HEK293T (cell line): ENCODE measurements around the gene FAM20A.

Source experiments
- CTCF ChIA-PET: fragments of 350-600 bp; formaldehyde crosslinking; extraction: SDS; loops from one replicate; lab custom pipeline; 2021; ENCODE audit warnings: antibody characterized with exemption, inconsistent platforms; lab: Yijun Ruan, JAX
- POLR2A ChIA-PET: fragments of 350-600 bp; formaldehyde crosslinking; extraction: SDS; loops from one replicate; lab custom pipeline; 2020; ENCODE audit warnings: antibody characterized with exemption, inconsistent platforms; lab: Yijun Ruan, JAX
- DNase-seq: peaks from one replicate; pipeline ENCODE4 v3.0.0; 2012; ENCODE audit warnings: mixed read lengths; ENCODE audit errors: extremely low spot score
- ARNT ChIP-seq: fragments of 450-650 bp; IDR thresholded peaks from 2 replicates; pipeline ENCODE4 v1.6.1; 2017; ENCODE audit warnings: mild to moderate bottlenecking
- BHLHE40 ChIP-seq: fragments of 450-650 bp; IDR thresholded peaks from 2 replicates; pipeline ENCODE4 v1.6.1; 2016; ENCODE audit warnings: mild to moderate bottlenecking, moderate library complexity, borderline replicate concordance
- CTBP1 ChIP-seq: fragments of 450-650 bp; IDR thresholded peaks from 2 replicates; pipeline ENCODE4 v1.6.1; 2016; ENCODE audit warnings: borderline replicate concordance
- ELF4 ChIP-seq: fragments of 450-650 bp; IDR thresholded peaks from 2 replicates; pipeline ENCODE4 v1.6.1; 2017; ENCODE audit warnings: antibody characterized with exemption
- FOXA1 ChIP-seq: fragments of 450-650 bp; IDR thresholded peaks from 2 replicates; pipeline ENCODE4 v1.6.1; 2016; ENCODE audit warnings: mild to moderate bottlenecking
- FOXK2 ChIP-seq: fragments of 450-650 bp; IDR thresholded peaks from 2 replicates; pipeline ENCODE4 v1.6.1; 2016; ENCODE audit warnings: mild to moderate bottlenecking
- FOXM1 ChIP-seq: fragments of 450-650 bp; IDR thresholded peaks from 2 replicates; pipeline ENCODE4 v1.6.1; 2017; ENCODE audit warnings: mild to moderate bottlenecking, borderline replicate concordance
- HDGF ChIP-seq: fragments of 450-650 bp; IDR thresholded peaks from 2 replicates; pipeline ENCODE4 v1.6.1; 2017; ENCODE audit warnings: antibody characterized with exemption, borderline replicate concordance
- L3MBTL2 ChIP-seq: fragments of 450-650 bp; conservative IDR thresholded peaks from 2 replicates; pipeline ENCODE4 v1.6.1; 2016; ENCODE audit warnings: mild to moderate bottlenecking
- LEF1 ChIP-seq: fragments of 450-650 bp; IDR thresholded peaks from 2 replicates; pipeline ENCODE4 v1.6.1; 2017; ENCODE audit warnings: mild to moderate bottlenecking, borderline replicate concordance
- NFRKB ChIP-seq: fragments of 450-650 bp; IDR thresholded peaks from 2 replicates; pipeline ENCODE4 v1.6.1; 2016; ENCODE audit warnings: mild to moderate bottlenecking, moderate library complexity
- SP1 ChIP-seq: fragments of 450-650 bp; IDR thresholded peaks from 2 replicates; pipeline ENCODE4 v1.6.1; 2017
- SUZ12 ChIP-seq: fragments of 450-650 bp; IDR thresholded peaks from 2 replicates; pipeline ENCODE4 v1.6.1; 2016; ENCODE audit warnings: mild to moderate bottlenecking
- TARDBP ChIP-seq: fragments of 450-650 bp; IDR thresholded peaks from 2 replicates; pipeline ENCODE4 v1.6.1; 2016
- ZNF384 ChIP-seq: fragments of 450-650 bp; IDR thresholded peaks from 2 replicates; pipeline ENCODE4 v1.6.1; 2016
- TF ChIP-seq, protein P1 (sequence below): fragments of 450-650 bp; IDR thresholded peaks from 2 replicates; pipeline ENCODE4 v1.6.1; 2016

The FAM20A gene

DNA sequence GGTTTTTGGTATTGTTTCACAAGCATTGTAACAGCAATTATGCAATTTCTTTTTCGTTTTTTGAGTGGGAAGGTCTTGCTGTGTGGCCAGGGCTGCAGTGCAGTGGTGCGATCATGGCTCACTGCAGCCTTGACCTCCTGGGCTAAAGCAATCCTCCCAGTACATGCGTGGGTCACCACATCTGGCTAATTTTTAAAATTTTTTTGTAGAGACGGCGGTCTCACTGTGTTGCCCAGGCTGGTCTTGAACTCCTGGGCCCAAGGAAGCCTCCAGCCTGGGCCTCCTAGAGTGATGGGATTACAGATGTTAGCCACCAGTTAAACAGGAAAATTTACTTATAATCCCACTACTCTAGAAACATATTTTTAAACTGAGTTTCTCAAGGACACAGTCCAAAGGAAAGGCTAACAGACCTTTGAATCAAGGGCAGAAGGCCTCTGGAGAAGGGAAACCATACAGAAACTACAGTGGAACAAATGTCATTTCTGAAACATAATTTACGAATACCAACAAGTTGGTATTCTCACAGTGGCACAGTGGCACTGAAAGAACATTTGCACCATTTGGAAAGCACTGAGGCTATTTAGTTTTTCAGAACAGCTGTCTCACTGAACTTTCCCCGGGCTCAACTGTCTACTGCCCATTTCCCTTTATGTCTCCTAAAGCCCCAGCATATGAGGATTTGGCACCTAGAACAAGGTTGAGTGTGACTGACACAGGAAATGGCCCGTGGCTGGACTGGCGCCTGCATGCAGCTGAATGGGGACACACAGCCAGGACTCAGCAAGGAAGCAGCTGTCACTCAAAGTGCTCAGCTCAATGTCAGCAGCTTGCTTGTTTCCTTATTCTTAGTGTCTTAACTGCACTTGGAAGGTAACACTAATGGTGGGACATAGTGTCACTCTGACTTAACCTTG lies 91.8 kb downstream of the FAM20A start:
- ChIA-PET CTCF (interaction anchor here (0.9 kb wide), 1 partner anchor 42 kb away, joined by 3 read pairs; no protein-coding TSS in a partner anchor), POLR2A (no interaction called here)
- DNase-seq: no peak
- TF ChIP-seq TARDBP (no peak), BHLHE40 (no peak)
- TF ChIP-seq, protein P1, sequence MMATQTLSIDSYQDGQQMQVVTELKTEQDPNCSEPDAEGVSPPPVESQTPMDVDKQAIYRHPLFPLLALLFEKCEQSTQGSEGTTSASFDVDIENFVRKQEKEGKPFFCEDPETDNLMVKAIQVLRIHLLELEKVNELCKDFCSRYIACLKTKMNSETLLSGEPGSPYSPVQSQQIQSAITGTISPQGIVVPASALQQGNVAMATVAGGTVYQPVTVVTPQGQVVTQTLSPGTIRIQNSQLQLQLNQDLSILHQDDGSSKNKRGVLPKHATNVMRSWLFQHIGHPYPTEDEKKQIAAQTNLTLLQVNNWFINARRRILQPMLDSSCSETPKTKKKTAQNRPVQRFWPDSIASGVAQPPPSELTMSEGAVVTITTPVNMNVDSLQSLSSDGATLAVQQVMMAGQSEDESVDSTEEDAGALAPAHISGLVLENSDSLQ: peak; percentile 90

DNA sequence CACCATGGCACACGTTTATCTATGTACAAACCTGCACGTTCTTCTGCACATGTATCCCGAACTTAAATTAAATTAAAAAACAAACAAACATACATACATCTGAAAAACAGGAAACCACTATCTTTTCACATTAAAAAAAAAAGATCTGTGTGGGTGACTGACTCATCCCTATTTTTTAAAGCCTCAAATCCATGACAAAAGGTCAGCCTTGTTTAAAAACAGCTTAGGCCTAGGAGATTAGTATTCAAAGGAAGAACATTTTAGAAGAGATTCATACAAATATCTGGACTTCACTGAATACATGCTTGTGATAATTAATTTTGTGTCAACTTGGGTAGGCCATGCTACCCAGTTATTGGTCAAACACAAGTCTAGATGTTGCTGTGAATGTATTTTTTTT lies 93.6 kb downstream of the FAM20A start:
- DNase-seq: no peak
- ChIA-PET CTCF (interaction anchor here (1.4 kb wide), 1 partner anchor 11 kb away, joined by 3 read pairs; no protein-coding TSS in a partner anchor), POLR2A (no interaction called here)
- TF ChIP-seq FOXM1 (no peak), NFRKB (no peak), FOXK2 (no peak)

DNA sequence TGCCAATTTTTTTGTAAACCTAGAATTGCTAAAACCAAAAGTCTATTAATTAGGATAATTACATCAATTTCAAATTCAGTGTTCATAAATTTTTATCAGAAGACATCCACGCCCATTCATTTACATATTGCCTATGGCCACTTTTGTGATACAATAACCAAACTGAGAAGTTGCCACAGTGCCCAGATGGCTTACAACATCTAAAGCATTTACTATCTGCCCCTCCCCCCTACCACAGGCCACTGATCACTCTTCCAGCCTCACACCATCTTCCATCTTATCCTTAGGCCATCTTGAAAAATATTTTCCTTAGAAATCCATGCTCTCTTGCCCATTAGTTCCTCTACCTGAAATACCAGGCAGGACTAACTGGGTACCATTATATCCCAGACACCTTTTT lies 95.2 kb downstream of the FAM20A start:
- DNase-seq: no peak
- ChIA-PET CTCF (no interaction called here), POLR2A (no interaction called here)
- TF ChIP-seq ARNT (no peak), BHLHE40 (no peak), HDGF (no peak), ELF4 (no peak), SUZ12 (no peak), NFRKB (no peak), FOXK2 (no peak), FOXM1 (no peak), L3MBTL2 (no peak), ZNF384 (no peak), LEF1 (no peak), SP1 (no peak), FOXA1 (no peak), TARDBP (no peak), CTBP1 (no peak)
- TF ChIP-seq, protein P1: no peak

DNA sequence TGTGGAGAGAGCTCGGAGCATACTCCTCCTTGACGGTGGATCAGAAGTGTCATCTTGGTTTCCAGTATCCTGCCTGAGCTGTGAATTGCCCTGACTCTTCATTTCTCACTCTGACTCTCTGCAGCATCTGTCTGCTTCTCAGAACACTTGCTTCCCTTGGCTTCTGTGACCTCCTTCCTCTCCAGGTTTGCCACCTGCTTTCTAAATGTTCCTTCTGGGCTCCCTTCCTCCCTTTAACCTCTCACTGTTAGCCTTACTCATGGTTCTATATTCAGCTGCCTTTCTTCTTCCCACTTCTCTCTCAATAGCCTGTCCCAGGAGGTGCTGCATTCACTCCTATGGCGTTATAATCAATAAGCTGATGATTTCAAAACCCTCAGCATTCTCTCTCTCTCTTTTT lies 100.1 kb downstream of the FAM20A start:
- DNase-seq: no peak
- ChIA-PET POLR2A (interaction anchor here (3.5 kb wide), 1 partner anchor 12 kb away, joined by 15 read pairs; the partner anchor contains the start of gene PRKAR1A), CTCF (no interaction called here)

DNA sequence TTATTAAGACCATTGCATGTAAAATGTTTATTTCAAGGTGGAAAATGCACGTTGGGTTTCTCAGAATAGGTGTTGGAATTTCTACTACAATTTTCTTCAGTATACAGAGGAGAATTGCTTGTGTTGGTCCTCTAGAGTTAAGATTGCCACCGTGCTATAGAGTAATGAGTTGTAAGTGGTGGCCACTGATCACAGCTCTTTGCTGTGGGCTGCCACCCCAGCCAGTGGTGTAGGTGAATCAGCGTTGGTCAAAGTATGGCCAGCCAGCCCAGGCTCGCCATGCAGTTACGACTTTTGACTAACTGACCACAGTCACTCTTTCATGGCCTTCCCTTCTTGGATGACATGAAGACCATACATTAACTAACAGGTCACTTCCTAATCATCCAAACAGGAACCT lies 101.6 kb downstream of the FAM20A start:
- POLR2A ChIA-PET: no interaction called here
- CTCF ChIA-PET: no interaction called here
- no peak for TF ChIP-seq FOXK2
- no peak for TF ChIP-seq HDGF
- no peak for TF ChIP-seq ZNF384

More for the DNA sequence above, 100.1 kb downstream of the FAM20A start:
- no peak for TF ChIP-seq LEF1
- TF ChIP-seq TARDBP: no peak
- no peak for TF ChIP-seq BHLHE40
- no peak for TF ChIP-seq L3MBTL2
- no peak for TF ChIP-seq ARNT
- TF ChIP-seq HDGF: no peak
- no peak for TF ChIP-seq CTBP1
- no peak for TF ChIP-seq SUZ12
- TF ChIP-seq, protein P1: no peak
- TF ChIP-seq NFRKB: no peak
- no peak for TF ChIP-seq FOXK2
- no peak for TF ChIP-seq FOXA1
- TF ChIP-seq ZNF384: no peak
- TF ChIP-seq ELF4: no peak
- no peak for TF ChIP-seq SP1
- no peak for TF ChIP-seq FOXM1

DNA sequence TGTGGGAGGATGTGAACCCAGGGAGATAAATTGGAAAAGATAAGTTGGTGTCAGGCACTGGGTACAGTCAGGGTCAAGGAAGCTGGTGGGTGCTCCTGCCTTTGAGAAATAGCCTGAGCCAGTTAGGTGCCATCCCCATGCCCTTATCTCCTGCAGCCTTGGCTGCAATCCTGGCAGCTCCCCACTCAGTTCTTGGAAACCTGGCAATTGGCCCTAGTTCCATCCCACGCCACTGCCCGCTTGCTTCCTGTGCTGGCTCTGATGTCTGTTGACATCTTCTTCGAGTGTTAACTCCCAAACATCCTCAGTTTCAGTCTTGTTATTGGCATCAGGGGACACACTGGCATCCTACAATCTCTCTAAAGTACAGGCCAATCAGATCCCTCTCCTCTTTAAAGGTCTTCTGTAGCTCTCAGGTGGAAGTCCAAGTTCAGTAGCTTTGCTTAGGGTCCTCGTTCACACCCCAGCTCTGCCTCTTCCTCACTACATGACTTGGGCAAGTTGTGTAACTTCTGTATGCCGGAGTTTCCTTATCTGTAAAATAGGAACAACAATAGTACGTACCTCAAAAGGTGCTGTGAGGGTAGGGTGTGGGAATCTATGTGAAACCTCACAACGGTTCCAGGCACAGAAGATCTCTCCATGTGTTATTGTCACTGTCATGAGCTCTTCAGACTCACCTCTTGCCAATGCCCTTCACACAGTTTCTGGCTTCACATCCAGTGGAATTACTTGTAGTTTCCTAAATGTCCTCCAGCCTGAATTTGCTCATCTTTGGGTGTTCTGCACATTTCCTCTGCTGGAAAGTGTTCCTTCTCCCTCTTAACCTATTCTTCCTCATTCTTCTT lies 102.5 kb downstream of the FAM20A start:
- CTCF ChIA-PET: interaction anchor here (0.7 kb wide), 1 partner anchor 191 kb away, joined by 3 read pairs; no protein-coding TSS in a partner anchor
- POLR2A ChIA-PET: no interaction called here
- DNase-seq: no peak
- TF ChIP-seq NFRKB (no peak), ARNT (no peak), ELF4 (no peak), ZNF384 (no peak), FOXA1 (no peak), SP1 (no peak), BHLHE40 (no peak), SUZ12 (no peak), LEF1 (no peak), FOXM1 (no peak), CTBP1 (no peak)
- TF ChIP-seq, protein P1: no peak

More for the DNA sequence above, 101.6 kb downstream of the FAM20A start:
- no peak for DNase-seq
